K562 (cell line): ENCODE data around the gene CHRDL1. TPM values are rescaled to one million over a fixed set of nuclear protein-coding genes. Genes with fewer than 3 reads are reported as not detected.

Experiments
- ATAC-seq: fragments of 200-7000 bp; cut with Tn5 transposase; 3 replicates; pipeline ENCODE4 v1.9.1; 2020; ENCODE audit warnings: moderate library complexity
- BruUV-seq: library from RNA; stranded (reverse); fragments of 400-500 nt; replicated peaks from 2 replicates; lab custom pipeline; 2021; lab: Mats Ljungman, UMichigan
- CTCF ChIA-PET: fragments of 300-600 bp; formaldehyde crosslinking; extraction: SDS; loops from one replicate; lab custom pipeline; 2021; ENCODE audit warnings: low intra/inter-chr PET ratio; lab: Yijun Ruan, JAX
- POLR2A ChIA-PET: fragments of 300-600, 350-650 bp; sonication (Branson Sonifier 250); formaldehyde crosslinking; extraction: SDS; loops from one replicate; lab custom pipeline; 2021; ENCODE audit warnings: antibody characterized with exemption, inconsistent platforms; lab: Yijun Ruan, JAX
- DNase-seq, 4 experiments: peaks; one replicate each; pipeline versions ENCODE4 v3.0.0 to v3.0.0-alpha.2; 2011 to 2018; ENCODE audit warnings: low spot score in 3 of 4, mixed read lengths in 3 of 4; ENCODE audit errors: extremely low read depth in 1 of 4
- FAIRE-seq: peaks from 2 replicates; lab custom pipeline; 2011; peaks lifted over from hg19 to GRCh38; lab: Jason Lieb, UNC
- H2AFZ ChIP-seq: 2 replicates; pipeline ENCODE4 v1.6.0; 2011; ENCODE audit warnings: low read depth, low read length, control low read depth, inconsistent platforms
- H3K27ac ChIP-seq: fragments of 200-600 bp; 3 replicates; pipeline ENCODE4 v1.8.0; 2011; ENCODE audit warnings: low read depth, mild to moderate bottlenecking, control low read depth, inconsistent platforms, low read length, moderate library complexity, mixed read lengths; ENCODE audit errors: extremely low read depth
- H3K27me3 ChIP-seq, 2 experiments: fragments of 300-600 bp in 1 of 2; 2 replicates in 1 of 2; 3 replicates in 1 of 2; pipeline versions ENCODE4 v1.6.0 to v1.8.0; 2011; ENCODE audit warnings: inconsistent platforms in 2 of 2, low read length in 2 of 2, mild to moderate bottlenecking in 1 of 2, mixed read lengths in 1 of 2, moderate library complexity in 1 of 2; ENCODE audit not compliant: control insufficient read depth in 2 of 2, insufficient read depth in 2 of 2
- H3K36me3 ChIP-seq: fragments of 300-600 bp; 3 replicates; pipeline ENCODE4 v1.8.0; 2011; ENCODE audit warnings: mild to moderate bottlenecking, low read length, inconsistent platforms; ENCODE audit not compliant: control insufficient read depth, insufficient read depth
- H3K4me1 ChIP-seq, 2 experiments: fragments of 200-600 bp in 1 of 2; replicated peaks in 1 of 2; 2 replicates in 1 of 2; 3 replicates in 1 of 2; pipeline versions ENCODE4 v1.5.1 to v1.8.0; 2011; ENCODE audit warnings: inconsistent platforms in 2 of 2, low read length in 2 of 2, mild to moderate bottlenecking in 1 of 2, mixed read lengths in 1 of 2, moderate library complexity in 1 of 2; ENCODE audit not compliant: control insufficient read depth in 2 of 2, insufficient read depth in 2 of 2
- H3K4me2 ChIP-seq: 2 replicates; pipeline ENCODE4 v1.6.1; 2011; ENCODE audit warnings: low read length, control low read depth, inconsistent platforms, mixed read lengths; ENCODE audit not compliant: insufficient read depth
- H3K4me3 ChIP-seq: fragments of 200-600 bp; sonication (generic), shearing (Covaris generic); 2 replicates; pipeline ENCODE4 v1.5.1; 2016; ENCODE audit warnings: control low read depth, inconsistent platforms
- H3K79me2 ChIP-seq: fragments of 200-600 bp; 3 replicates; pipeline ENCODE4 v1.8.0; 2011; ENCODE audit warnings: low read length, inconsistent platforms; ENCODE audit not compliant: control insufficient read depth, insufficient read depth
- H3K9ac ChIP-seq, 2 experiments: 2 replicates each; pipeline versions ENCODE4 v1.6.0 to v1.6.1; 2011; ENCODE audit warnings: low read depth in 2 of 2, low read length in 2 of 2, control low read depth in 1 of 2, inconsistent platforms in 1 of 2, mild to moderate bottlenecking in 1 of 2, mixed read lengths in 1 of 2; ENCODE audit not compliant: insufficient read depth in 1 of 2
- H3K9me1 ChIP-seq: one replicate; pipeline ENCODE4 v1.6.0; 2011; ENCODE audit warnings: inconsistent platforms, mild to moderate bottlenecking, low read length, moderate library complexity; ENCODE audit not compliant: control insufficient read depth, insufficient read depth
- H3K9me3 ChIP-seq: replicated peaks from 2 replicates; pipeline ENCODE4 v1.5.1; 2011; ENCODE audit warnings: low read depth, low read length, inconsistent platforms; ENCODE audit not compliant: control insufficient read depth, insufficient read depth
- H4K20me1 ChIP-seq: replicated peaks from 2 replicates; pipeline ENCODE4 v1.6.1; 2011; ENCODE audit warnings: low read length, inconsistent platforms, mixed read lengths; ENCODE audit not compliant: control insufficient read depth, insufficient read depth
- ERF ChIP-seq: fragments of 450-650 bp; formaldehyde crosslinking; IDR thresholded peaks from 2 replicates; pipeline ENCODE4 v1.4.0; 2020; ENCODE audit warnings: mild to moderate bottlenecking, mixed read lengths
- FOXK1 ChIP-seq: sonication (generic); formaldehyde crosslinking; IDR thresholded peaks from 2 replicates; pipeline ENCODE4 v1.8.0; 2022; ENCODE audit warnings: missing genetic modification reagents, mild to moderate bottlenecking, borderline replicate concordance
- GTF2F1 ChIP-seq: IDR thresholded peaks from 2 replicates; pipeline ENCODE4 v1.6.1; 2011; ENCODE audit warnings: low read depth, low read length, improper control_type of control experiment
- KAT2B ChIP-seq: IDR thresholded peaks from one replicate; pipeline ENCODE4 v1.6.1; 2012; ENCODE audit warnings: low read depth, mild to moderate bottlenecking, control low read depth, inconsistent platforms, low read length, moderate library complexity
- KAT7 ChIP-seq: sonication (generic); formaldehyde crosslinking; IDR thresholded peaks from 2 replicates; pipeline ENCODE4 v1.8.0; 2022; ENCODE audit warnings: missing genetic modification reagents, mild to moderate bottlenecking, borderline replicate concordance
- MCM5 ChIP-seq: fragments of 450-650 bp; IDR thresholded peaks from 2 replicates; pipeline ENCODE4 v1.6.1; 2016; ENCODE audit warnings: low read depth
- NCOA1 ChIP-seq: fragments of 450-650 bp; IDR thresholded peaks from 2 replicates; pipeline ENCODE4 v1.6.1; 2016; ENCODE audit warnings: low read depth
- NCOA6 ChIP-seq: fragments of 450-650 bp; IDR thresholded peaks from 2 replicates; pipeline ENCODE4 v1.6.1; 2017; ENCODE audit warnings: mild to moderate bottlenecking
- PYGO2 ChIP-seq: fragments of 450-650 bp; IDR thresholded peaks from 2 replicates; pipeline ENCODE4 v1.6.1; 2016; ENCODE audit warnings: mild to moderate bottlenecking, missing genetic modification characterization, moderate library complexity, missing compliant biosample characterization
- RAD51 ChIP-seq: fragments of 450-650 bp; IDR thresholded peaks from 2 replicates; pipeline ENCODE4 v1.7.1; 2016; ENCODE audit warnings: low read depth, mild to moderate bottlenecking, borderline replicate concordance
- SAP30 ChIP-seq: fragments of 200-600 bp; sonication (generic); IDR thresholded peaks from 2 replicates; pipeline ENCODE4 v1.6.1; 2012; ENCODE audit warnings: borderline replicate concordance, low read depth, mild to moderate bottlenecking, moderate library complexity, low read length, control low read depth, inconsistent platforms; ENCODE audit not compliant: insufficient read depth, poor library complexity, severe bottlenecking
- SLC30A9 ChIP-seq: fragments of 250-450 bp; sonication (Bioruptor Pico); IDR thresholded peaks from 2 replicates; pipeline ENCODE4 v1.8.0; 2022; ENCODE audit warnings: mild to moderate bottlenecking, moderate library complexity
- SREBF2 ChIP-seq: sonication (generic); formaldehyde crosslinking; IDR thresholded peaks from 2 replicates; pipeline ENCODE4 v1.4.0; 2020; ENCODE audit warnings: mild to moderate bottlenecking, missing genetic modification reagents
- STAT5A ChIP-seq: IDR thresholded peaks from 2 replicates; pipeline ENCODE4 v1.6.1; 2012; ENCODE audit warnings: low read length, inconsistent platforms, borderline replicate concordance
- STAT5B ChIP-seq: fragments of 250-450 bp; sonication (Bioruptor Pico); IDR thresholded peaks from 2 replicates; pipeline ENCODE4 v1.8.0; 2021; ENCODE audit warnings: mild to moderate bottlenecking, inconsistent platforms
- USF1 ChIP-seq: sonication (generic); formaldehyde crosslinking; IDR thresholded peaks from 2 replicates; pipeline ENCODE4 v1.9.0; 2022; ENCODE audit warnings: mild to moderate bottlenecking, missing genetic modification reagents
- YBX1 ChIP-seq: fragments of 450-650 bp; IDR thresholded peaks from 2 replicates; pipeline ENCODE4 v1.7.1; 2016; ENCODE audit warnings: mild to moderate bottlenecking
- ZNF224 ChIP-seq: sonication (generic); formaldehyde crosslinking; IDR thresholded peaks from 2 replicates; pipeline ENCODE4 v1.8.0; 2022; ENCODE audit warnings: mild to moderate bottlenecking, missing genetic modification reagents
- ZNF384 ChIP-seq: IDR thresholded peaks from 2 replicates; pipeline ENCODE4 v1.6.1; 2012; ENCODE audit warnings: low read depth, low read length, improper control_type of control experiment
- ZZZ3 ChIP-seq: fragments of 450-650 bp; IDR thresholded peaks from 2 replicates; pipeline ENCODE4 v1.6.1; 2016; ENCODE audit warnings: antibody characterized with exemption, mild to moderate bottlenecking, moderate library complexity
- WGBS: fragments of 100-300 bp; shearing (Covaris generic); methylation state at CpG from one replicate; pipeline ENCODE4 v1.1.6; 2016; ENCODE audit warnings: low coverage, mixed read lengths; ENCODE audit not compliant: insufficient coverage; ENCODE audit errors: missing lambda C conversion rate; 5-methylcytosine and 5-hydroxymethylcytosine counted together
- in situ Hi-C: fragments of 300-500 bp; cut with MboI; formaldehyde crosslinking; loops from 4 replicates; pipeline ENCODE4 v1.15.0; 2018; ENCODE audit warnings: inconsistent platforms, mixed read lengths
- intact Hi-C: fragments of 100-400 bp; cut with micrococcal nuclease; formaldehyde crosslinking; loops from 2 replicates; pipeline ENCODE4 v1.14.2; 2022
- polyA plus RNA-seq, 8 experiments: library from polyadenylated mRNA; depleted of rRNA in 4 of 8; stranded (reverse) in 5 of 8; unstranded in 3 of 8; fragments of >200 nt; fragmentation: Nextera tagmentation in 2 of 8; fragmentation: Illumina TruSeq in 1 of 8; extraction: Ambion mirVana in 2 of 8; extraction: Trizol in 1 of 8; gene quantifications; 2 replicates each; pipeline versions ENCODE4 v1.2.1 to v1.2.3, GENCODE V29; 2011 to 2014; ENCODE audit warnings: inconsistent platforms in 1 of 8, missing spikeins in 1 of 8
- total RNA-seq, 7 experiments: library from RNA; depleted of rRNA in 6 of 7; stranded (reverse); fragments of >200 nt in 6 of 7; fragmentation: Illumina TruSeq in 2 of 7; extraction: Trizol in 2 of 7; gene quantifications; 2 replicates each; pipeline versions ENCODE4 v1.2.1 to v1.2.3, GENCODE V29; 2011 to 2021; ENCODE audit warnings: low replicate concordance in 1 of 7

CHRDL1 gene
- total and polyA plus RNA-seq, 9 of the 15 experiments (the other 6 are each of a cell fraction or from before 2014, with no cell fraction given) = not detected

DNA sequence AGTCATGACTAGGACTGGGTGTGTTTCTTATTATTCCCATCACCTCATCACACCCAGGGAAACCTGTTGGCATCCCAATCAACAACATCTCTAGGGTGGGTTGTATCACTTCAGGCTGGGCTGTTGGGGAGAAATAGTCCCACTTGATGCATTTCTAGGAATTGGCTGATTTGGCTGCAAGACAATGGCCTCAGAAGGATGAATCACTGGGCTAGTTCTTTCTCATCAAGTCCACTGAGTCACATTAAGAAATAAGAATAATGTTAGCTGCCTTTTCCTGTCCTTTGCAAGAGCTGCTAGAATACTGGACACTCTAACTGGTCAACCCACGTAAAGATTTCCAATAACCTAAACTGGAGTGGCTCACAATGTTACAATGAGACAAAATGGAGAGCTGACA lies 104.2 kb downstream of the CHRDL1 start:
- Histone ChIP-seq H3K27ac (no peak overlapping the region), H3K4me2 (no peak overlapping the region), H3K27me3 (no peaks in the 10 kb centered on the region), H3K9me3 (no peaks in the 10 kb centered on the region), H3K36me3 (no peaks in the 10 kb centered on the region), H3K9ac (no peak overlapping the region), H3K9me1 (no peaks in the 10 kb centered on the region), H2AFZ (no peak overlapping the region), H4K20me1 (no peaks in the 10 kb centered on the region), H3K79me2 (no peaks in the 10 kb centered on the region), H3K4me3 (no peak overlapping the region), H3K4me1 (no peaks in the 10 kb centered on the region)
- intact Hi-C loops = no loop called here
- CTCF ChIA-PET = no interaction called here
- DNase-seq = no peak
- POLR2A ChIA-PET = no interaction called here
- TF ChIP-seq PYGO2 (tag) (no peak), ZNF224 (CRISPR knock-in tag) (no peak), FOXK1 (CRISPR knock-in tag) (no peak), SREBF2 (no peak), MCM5 (no peak), YBX1 (no peak), KAT7 (CRISPR knock-in tag) (no peak), SLC30A9 (no peak), ERF (no peak), USF1 (no peak), ZNF384 (no peak), GTF2F1 (no peak), ZZZ3 (no peak), NCOA1 (no peak), STAT5A (no peak), KAT2B (no peak), NCOA6 (no peak), SAP30 (no peak), RAD51 (no peak), STAT5B (CRISPR knock-in tag) (no peak)
- no peak for FAIRE-seq
- no TSS peak for BruUV-seq
- no peak for ATAC-seq
- WGBS = 0% methylated on average over 1 of the region's 1 CpG
- in situ Hi-C loops = no loop called here
